ENCODE data around the gene NRCAM. TPM values are rescaled to one million over a fixed set of nuclear protein-coding genes. Genes with fewer than 3 reads are reported as not detected.

Gene NRCAM
- total RNA-seq, 1 donor from 2014 or later = 9.5 TPM

- DNase-seq (ENCODE audit: low spot score) = no peak
- no peak for TF ChIP-seq CTCF (IDR thresholded peaks at IDR 0.05)
- Mint-ChIP-seq H3K4me3 (ENCODE audit: unreplicated experiment) (no peak overlapping the region), H3K27me3 (ENCODE audit: low read depth) (no peaks in the 10 kb centered on the region), H3K27ac (ENCODE audit: unreplicated experiment) (no peak overlapping the region), H3K9me3 (ENCODE audit: low read depth) (no peaks in the 10 kb centered on the region), H3K36me3 (ENCODE audit: low read depth) (peaks cover 4% of the 10 kb centered on the region), H3K4me1 (ENCODE audit: low read depth) (peaks cover 3% of the 10 kb centered on the region)
Observed at GRCh38 chr7:108436906-108437305, 19.3 kb downstream of the NRCAM start.

- Mint-ChIP-seq H3K4me1 (ENCODE audit: low read depth) (peaks cover 3% of the 10 kb centered on the region), H3K27ac (ENCODE audit: unreplicated experiment) (no peak overlapping the region), H3K36me3 (ENCODE audit: low read depth) (peaks cover 4% of the 10 kb centered on the region), H3K4me3 (ENCODE audit: unreplicated experiment) (no peak overlapping the region), H3K27me3 (ENCODE audit: low read depth) (no peaks in the 10 kb centered on the region), H3K9me3 (ENCODE audit: low read depth) (no peaks in the 10 kb centered on the region)
- DNase-seq (ENCODE audit: low spot score) = no peak
- no peak for TF ChIP-seq CTCF (IDR thresholded peaks at IDR 0.05)
Observed at GRCh38 chr7:108434010-108434409, 22.2 kb downstream of the NRCAM start.

GRCh38 chr7:108431099-108431498 lies 25.1 kb downstream of the NRCAM start:
- no peak for TF ChIP-seq CTCF (IDR thresholded peaks at IDR 0.05)
- Mint-ChIP-seq H3K27ac (ENCODE audit: unreplicated experiment) (no peak overlapping the region), H3K36me3 (ENCODE audit: low read depth) (peaks cover 4% of the 10 kb centered on the region), H3K4me3 (ENCODE audit: unreplicated experiment) (no peak overlapping the region), H3K9me3 (ENCODE audit: low read depth) (no peaks in the 10 kb centered on the region), H3K4me1 (ENCODE audit: low read depth) (peaks cover 3% of the 10 kb centered on the region), H3K27me3 (ENCODE audit: low read depth) (no peaks in the 10 kb centered on the region)
- DNase-seq (ENCODE audit: low spot score) = no peak

- H3K4me1 Mint-ChIP-seq (ENCODE audit: low read depth) = peaks cover 3% of the 10 kb centered on the region
- H3K27ac Mint-ChIP-seq (ENCODE audit: unreplicated experiment) = no peak overlapping the region
- no peak for DNase-seq (ENCODE audit: low spot score)
- no peaks in the 10 kb centered on the region for H3K9me3 Mint-ChIP-seq (ENCODE audit: low read depth)
- no peaks in the 10 kb centered on the region for H3K27me3 Mint-ChIP-seq (ENCODE audit: low read depth)
- no peak for TF ChIP-seq CTCF (IDR thresholded peaks at IDR 0.05)
- H3K36me3 Mint-ChIP-seq (ENCODE audit: low read depth) = peaks cover 4% of the 10 kb centered on the region
- H3K4me3 Mint-ChIP-seq (ENCODE audit: unreplicated experiment) = no peak overlapping the region
Observed at GRCh38 chr7:108430664-108431063, 25.6 kb downstream of the NRCAM start.

- H3K36me3 Mint-ChIP-seq (ENCODE audit: low read depth) = peaks cover 1% of the 10 kb centered on the region
- H3K4me1 Mint-ChIP-seq (ENCODE audit: low read depth) = no peaks in the 10 kb centered on the region
- no peak for TF ChIP-seq CTCF (IDR thresholded peaks at IDR 0.05)
Observed at GRCh38 chr7:108427766-108428165, 28.5 kb downstream of the NRCAM start.

More at GRCh38 chr7:108427766-108428165, 28.5 kb downstream of the NRCAM start:
- no peak for DNase-seq (ENCODE audit: low spot score)
- Mint-ChIP-seq H3K4me3 (ENCODE audit: unreplicated experiment) (no peak overlapping the region), H3K27me3 (ENCODE audit: low read depth) (no peaks in the 10 kb centered on the region), H3K27ac (ENCODE audit: unreplicated experiment) (no peak overlapping the region), H3K9me3 (ENCODE audit: low read depth) (no peaks in the 10 kb centered on the region)
